GM12878 (cell line): Measurements from ENCODE around the gene PHC1. TPM values are rescaled to one million over a fixed set of nuclear protein-coding genes. Genes with fewer than 3 reads are reported as not detected.

Experiments used
- ATAC-seq: fragments of 200-7000 bp; cut with Tn5 transposase; 3 replicates; pipeline ENCODE4 v1.9.1; 2020; ENCODE audit warnings: mild to moderate bottlenecking, moderate library complexity
- BruUV-seq: library from RNA; stranded (reverse); fragments of 400-500 nt; replicated peaks from 2 replicates; lab custom pipeline; 2021; lab: Mats Ljungman, UMichigan
- CTCF ChIA-PET: fragments of 300-600 bp; sonication (Branson Sonifier 250); formaldehyde crosslinking; extraction: SDS; loops from one replicate; lab custom pipeline; 2021; ENCODE audit warnings: inconsistent platforms; lab: Yijun Ruan, JAX
- POLR2A ChIA-PET: fragments of 350-600 bp; formaldehyde crosslinking; extraction: SDS; loops from one replicate; lab custom pipeline; 2021; ENCODE audit warnings: inconsistent platforms; lab: Charles Lee
- RAD21 ChIA-PET: fragments of 300-600 bp; sonication (Branson Sonifier 250); formaldehyde crosslinking; loops from one replicate; lab custom pipeline; 2023; ENCODE audit warnings: antibody characterized with exemption; ENCODE audit not compliant: unreplicated experiment; lab: Charles Lee
- SMC1A ChIA-PET: fragments of 300-600 bp; sonication (Branson Sonifier 250); formaldehyde crosslinking; loops from one replicate; lab custom pipeline; 2023; ENCODE audit not compliant: unreplicated experiment, uncharacterized antibody; lab: Charles Lee
- DNase-seq: peaks from one replicate; pipeline ENCODE4 v3.0.0-alpha.2; 2011; ENCODE audit warnings: low read depth, low spot score
- FAIRE-seq: peaks from 3 replicates; lab custom pipeline; 2011; peaks lifted over from hg19 to GRCh38; lab: Jason Lieb, UNC
- H2AFZ ChIP-seq: 2 replicates; pipeline ENCODE4 v1.6.0; 2011; ENCODE audit warnings: low read depth, low read length, control low read depth; ENCODE audit not compliant: control insufficient read depth
- H3K27ac ChIP-seq: 2 replicates; pipeline ENCODE4 v1.5.1; 2011; ENCODE audit warnings: control low read depth; ENCODE audit not compliant: control insufficient read depth, insufficient read depth
- H3K27me3 ChIP-seq, 2 experiments: replicated peaks in 1 of 2; 2 replicates each; pipeline versions ENCODE4 v1.6.0 to v1.6.1; 2011; ENCODE audit warnings: low read length in 1 of 2; ENCODE audit not compliant: control insufficient read depth in 2 of 2, insufficient read depth in 2 of 2
- H3K36me3 ChIP-seq, 2 experiments: 2 replicates each; pipeline ENCODE4 v1.5.1; 2011; ENCODE audit warnings: low read length in 1 of 2; ENCODE audit not compliant: control insufficient read depth in 2 of 2, insufficient read depth in 2 of 2
- H3K4me1 ChIP-seq: 2 replicates; pipeline ENCODE4 v1.6.1; 2011; ENCODE audit warnings: mild to moderate bottlenecking, low read length, moderate library complexity, mixed read lengths; ENCODE audit not compliant: control insufficient read depth, insufficient read depth
- H3K4me2 ChIP-seq: 2 replicates; pipeline ENCODE4 v1.6.0; 2011; ENCODE audit warnings: control low read depth; ENCODE audit not compliant: control insufficient read depth, insufficient read depth
- H3K4me3 ChIP-seq: fragments of 200-600 bp; sonication (generic); 2 replicates; pipeline ENCODE4 v1.5.1; 2016
- H3K79me2 ChIP-seq: 2 replicates; pipeline ENCODE4 v1.6.0; 2011; ENCODE audit warnings: low read length; ENCODE audit not compliant: control insufficient read depth, insufficient read depth
- H3K9ac ChIP-seq: 2 replicates; pipeline ENCODE4 v1.8.0; 2011; ENCODE audit warnings: low read length, control low read depth, mixed read lengths; ENCODE audit not compliant: control insufficient read depth, insufficient read depth
- H3K9me3 ChIP-seq: replicated peaks from 3 replicates; pipeline ENCODE4 v1.5.1; 2011; ENCODE audit warnings: mild to moderate bottlenecking, low read length; ENCODE audit not compliant: control insufficient read depth, insufficient read depth
- H4K20me1 ChIP-seq: 2 replicates; pipeline ENCODE4 v1.6.0; 2011; ENCODE audit not compliant: control insufficient read depth, insufficient read depth
- BCLAF1 ChIP-seq: fragments of 450-650 bp; IDR thresholded peaks from 2 replicates; pipeline ENCODE4 v1.6.1; 2017; ENCODE audit warnings: antibody characterized with exemption, mild to moderate bottlenecking, moderate library complexity
- EGR1 ChIP-seq, 2 experiments: IDR thresholded peaks; 1 replicate in 1 of 2; 2 replicates in 1 of 2; pipeline ENCODE4 v1.6.1; 2011 to 2012; ENCODE audit warnings: low read depth in 2 of 2, low read length in 2 of 2, borderline replicate concordance in 1 of 2, mild to moderate bottlenecking in 1 of 2, moderate library complexity in 1 of 2
- HDAC2 ChIP-seq: fragments of 200-600 bp; sonication (generic); IDR thresholded peaks from 2 replicates; pipeline ENCODE4 v1.6.1; 2017
- NBN ChIP-seq: fragments of 450-650 bp; IDR thresholded peaks from 2 replicates; pipeline ENCODE4 v1.6.1; 2016
- NFIC ChIP-seq: IDR thresholded peaks from 2 replicates; pipeline ENCODE4 v1.6.1; 2012; ENCODE audit warnings: low read depth, mild to moderate bottlenecking, inconsistent platforms, low read length, moderate library complexity
- RB1 ChIP-seq: fragments of 450-650 bp; formaldehyde crosslinking; IDR thresholded peaks from 2 replicates; pipeline ENCODE4 v1.6.1; 2017; ENCODE audit warnings: mild to moderate bottlenecking, borderline replicate concordance
- SPI1 ChIP-seq: IDR thresholded peaks from 2 replicates; pipeline ENCODE4 v1.6.1; 2011; ENCODE audit warnings: low read depth, mild to moderate bottlenecking, low read length, moderate library complexity, borderline replicate concordance; ENCODE audit not compliant: insufficient read depth
- ZBTB4 ChIP-seq: fragments of 450-650 bp; formaldehyde crosslinking; IDR thresholded peaks from 2 replicates; pipeline ENCODE4 v1.4.0; 2022; ENCODE audit warnings: mild to moderate bottlenecking, moderate library complexity
- ZNF207 ChIP-seq: fragments of 450-650 bp; IDR thresholded peaks from 2 replicates; pipeline ENCODE4 v1.6.1; 2014; ENCODE audit warnings: antibody characterized with exemption, mild to moderate bottlenecking, borderline replicate concordance
- WGBS: methylation state at CpG from one replicate; pipeline ENCODE4 v1.1.6; 2016; ENCODE audit warnings: low lambda C conversion rate; ENCODE audit not compliant: insufficient replicate concordance, insufficient coverage; ENCODE audit errors: missing lambda C conversion rate; 5-methylcytosine and 5-hydroxymethylcytosine counted together
- in situ Hi-C: fragments of 300-500 bp; cut with MboI; formaldehyde crosslinking; loops from 9 replicates; pipeline ENCODE4 v1.14.3; 2018; ENCODE audit warnings: mixed read lengths
- intact Hi-C: fragments of 100-400 bp; cut with micrococcal nuclease; formaldehyde crosslinking; loops from one replicate; pipeline ENCODE4 v1.14.2; 2022; ENCODE audit not compliant: unreplicated experiment
- polyA plus RNA-seq, 11 experiments: library from polyadenylated mRNA; depleted of rRNA in 4 of 11; unstranded in 6 of 11; stranded (reverse) in 5 of 11; fragments of >200 nt; fragmentation: Nextera tagmentation in 4 of 11; fragmentation: Illumina TruSeq in 1 of 11; extraction: Ambion mirVana in 4 of 11; extraction: Trizol in 1 of 11; gene quantifications; 1 replicate in 1 of 11; 2 replicates in 10 of 11; pipeline versions ENCODE4 v1.2.1 to v1.2.3, GENCODE V29; 2011 to 2016; ENCODE audit warnings: inconsistent platforms in 2 of 11, missing spikeins in 2 of 11, low read depth in 1 of 11
- total RNA-seq, 4 experiments: library from RNA; depleted of rRNA in 3 of 4; stranded (reverse); fragments of >200 nt in 3 of 4; fragmentation: Illumina TruSeq in 1 of 4; extraction: Trizol in 1 of 4; gene quantifications; 2 replicates each; pipeline versions ENCODE4 v1.2.1 to v1.2.3, GENCODE V29; 2013 to 2021

PHC1 gene
- total and polyA plus RNA-seq, 10 of the 15 experiments (the other 5 are each of a cell fraction or from before 2014, with no cell fraction given), result 0.50 to 16.3 (median 2.1) TPM

- FAIRE-seq (no peak), DNase-seq (no peak), ATAC-seq (no peak)
- H3K4me3 ChIP-seq, result no peak overlapping the region
- H3K27me3 ChIP-seq, result no peaks in the 10 kb centered on the region; a peak in 2 of 4 replicates
- WGBS, result 85% methylated on average over 4 of the region's 4 CpGs
- H3K4me2 ChIP-seq, result no peak overlapping the region
- BruUV-seq, result no TSS peak
- ChIA-PET RAD21 (interaction anchor here (1.0 kb wide), 1 partner anchor 343 kb away, joined by 6 read pairs; no protein-coding TSS in a partner anchor), SMC1A (interaction anchor here (1.3 kb wide), 1 partner anchor 343 kb away, joined by 3 read pairs; no protein-coding TSS in a partner anchor), CTCF (interaction anchor here (1.3 to 2.2 kb wide), 2 partner anchors 230 to 344 kb away, joined by 3 to 9 read pairs; no protein-coding TSS in a partner anchor), POLR2A (no interaction called here)
- H3K9me3 ChIP-seq, result no peaks in the 10 kb centered on the region
- in situ Hi-C loops, result loop anchor here (25.0 kb wide), 1 partner anchor 350 kb away; the partner anchor contains the start of gene CLEC4E
- H3K4me1 ChIP-seq, result no peaks in the 10 kb centered on the region; the same call in 1 of the 2 replicates
- no peak overlapping the region for H2AFZ ChIP-seq
- H3K9ac ChIP-seq, result no peak overlapping the region
- no peaks in the 10 kb centered on the region for H3K79me2 ChIP-seq
- TF ChIP-seq NFIC (no peak), ZNF207 (no peak), BCLAF1 (no peak), HDAC2 (no peak), RB1 (no peak), NBN (no peak), EGR1 (IDR thresholded peaks at IDR 0.05; ENCODE audit: borderline replicate concordance in 1 of 2, low read depth in 2 of 2, low read length in 2 of 2) (no peak), SPI1 (no peak), ZBTB4 (CRISPR knock-in tag) (no peak)
- no peaks in the 10 kb centered on the region for H3K36me3 ChIP-seq
- intact Hi-C loops, result no loop called here
- no peaks in the 10 kb centered on the region for H4K20me1 ChIP-seq
- no peak overlapping the region for H3K27ac ChIP-seq
These were observed 27.0 kb upstream of the PHC1 start for GRCh38 chr12:8887285-8887715.
